Activated T-cell treated with anti-CD3 and anti-CD28 coated beads for 24 hours (primary cell): ENCODE data around the gene MDM2.

Experiments used
- DNase-seq: peaks from one replicate; pipeline ENCODE4 v3.0.0-alpha.2; 2020; ENCODE audit warnings: low read depth

MDM2 gene

DNA sequence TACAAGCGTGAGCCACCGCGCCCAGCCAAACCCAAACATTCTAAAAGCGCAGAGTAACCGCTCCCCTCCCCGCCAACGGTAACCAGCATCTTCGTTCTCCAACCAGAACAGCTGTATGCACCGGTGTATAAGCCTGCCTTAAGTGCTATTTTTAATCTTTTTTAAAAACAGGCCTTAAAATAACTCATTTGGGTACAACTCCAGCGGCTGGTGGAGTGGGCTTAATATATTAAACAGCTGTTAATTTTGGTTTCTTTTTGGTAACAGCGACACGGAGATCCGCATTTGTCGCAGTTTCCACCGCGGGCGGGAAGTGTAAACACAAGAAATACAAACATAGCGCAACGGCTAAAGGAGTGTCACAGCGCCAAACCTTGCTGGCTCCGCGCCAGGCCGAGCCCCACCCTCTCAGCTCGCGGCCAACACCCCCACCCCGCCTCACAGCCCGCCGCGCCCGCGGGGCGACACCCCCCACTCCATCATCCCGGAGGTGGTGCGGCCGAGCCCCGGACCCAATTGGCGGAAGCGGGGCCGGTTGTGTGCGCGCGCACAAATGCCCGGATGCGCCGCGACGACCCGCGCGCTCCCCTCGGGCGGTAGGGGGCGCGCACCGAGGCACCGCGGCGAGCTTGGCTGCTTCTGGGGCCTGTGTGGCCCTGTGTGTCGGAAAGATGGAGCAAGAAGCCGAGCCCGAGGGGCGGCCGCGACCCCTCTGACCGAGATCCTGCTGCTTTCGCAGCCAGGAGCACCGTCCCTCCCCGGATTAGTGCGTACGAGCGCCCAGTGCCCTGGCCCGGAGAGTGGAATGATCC is at the start of gene MDM2:
MDM2 (plus strand) TSS at position 602 of the 812 bp plus-strand sequence. CDS start 301 bp downstream, outside the sequence.
- DNase-seq: peak; percentile 91

DNA sequence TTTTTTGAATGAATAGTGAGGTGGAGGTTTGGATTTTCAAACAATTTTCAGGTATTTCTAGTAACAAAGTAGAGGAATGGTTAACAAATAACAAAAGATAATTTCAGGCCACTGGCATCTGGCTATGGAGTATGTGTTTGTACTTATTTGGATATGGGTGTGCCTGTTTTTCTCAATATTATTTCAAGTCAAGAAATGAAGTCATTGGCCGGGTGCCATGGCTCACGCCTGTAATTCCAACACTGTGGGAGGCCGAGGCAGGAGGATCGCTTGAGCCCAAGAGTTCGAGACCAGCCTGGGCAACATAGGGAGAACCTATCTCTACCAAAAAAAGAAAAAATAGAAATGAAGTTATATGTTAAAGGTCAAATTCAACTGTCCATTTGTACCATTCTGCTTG is 48.1 kb upstream of the MDM2 start:
- no peak for DNase-seq

DNA sequence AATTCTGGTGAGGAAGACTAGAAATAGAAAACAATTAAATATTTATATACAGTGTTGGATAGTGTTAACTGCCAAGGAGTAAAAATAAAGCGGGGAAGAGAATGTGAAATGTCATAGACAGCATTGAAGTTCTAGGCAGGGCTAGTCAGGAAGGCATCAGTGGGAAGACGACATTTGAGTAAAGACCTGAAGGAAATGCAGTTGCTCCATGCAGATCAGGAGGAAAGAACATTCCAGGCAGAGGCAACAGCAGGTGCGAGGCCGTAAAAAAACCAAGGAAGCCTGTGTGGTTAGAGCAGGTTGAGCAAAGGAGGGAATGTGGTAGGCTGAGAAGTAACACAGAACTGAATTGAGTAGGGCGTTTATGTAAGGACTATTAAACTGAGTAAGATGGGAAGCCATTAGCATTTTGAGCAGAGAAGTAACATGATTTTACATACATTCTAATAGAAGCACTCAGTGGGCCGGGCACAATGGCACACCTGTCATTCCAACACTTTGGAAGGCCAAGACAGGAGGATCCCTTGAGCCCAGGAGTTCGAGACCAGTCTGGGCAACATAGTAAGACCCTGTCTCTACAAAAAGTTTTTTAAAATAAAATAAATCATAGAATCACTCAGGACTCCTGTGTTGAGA is 47.1 kb upstream of the MDM2 start:
- DNase-seq: no peak

DNA sequence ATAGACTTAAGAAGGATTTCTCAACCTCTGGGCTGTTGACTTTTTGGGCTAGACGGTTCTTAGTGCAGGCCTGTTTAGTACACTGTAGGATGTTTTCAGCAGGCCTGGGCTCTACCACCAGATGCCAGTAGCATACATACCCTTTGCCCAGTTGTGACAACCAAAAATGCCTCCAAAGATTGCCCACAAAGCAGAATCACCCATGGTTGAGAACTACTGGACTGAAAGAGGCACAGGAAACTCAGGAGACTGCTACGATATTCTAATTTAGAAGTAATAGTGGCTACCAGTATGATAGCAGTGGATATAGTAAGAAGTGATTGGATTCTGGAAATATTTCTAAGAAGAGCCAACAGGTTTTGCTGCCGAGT is 46.5 kb upstream of the MDM2 start:
- no peak for DNase-seq

DNA sequence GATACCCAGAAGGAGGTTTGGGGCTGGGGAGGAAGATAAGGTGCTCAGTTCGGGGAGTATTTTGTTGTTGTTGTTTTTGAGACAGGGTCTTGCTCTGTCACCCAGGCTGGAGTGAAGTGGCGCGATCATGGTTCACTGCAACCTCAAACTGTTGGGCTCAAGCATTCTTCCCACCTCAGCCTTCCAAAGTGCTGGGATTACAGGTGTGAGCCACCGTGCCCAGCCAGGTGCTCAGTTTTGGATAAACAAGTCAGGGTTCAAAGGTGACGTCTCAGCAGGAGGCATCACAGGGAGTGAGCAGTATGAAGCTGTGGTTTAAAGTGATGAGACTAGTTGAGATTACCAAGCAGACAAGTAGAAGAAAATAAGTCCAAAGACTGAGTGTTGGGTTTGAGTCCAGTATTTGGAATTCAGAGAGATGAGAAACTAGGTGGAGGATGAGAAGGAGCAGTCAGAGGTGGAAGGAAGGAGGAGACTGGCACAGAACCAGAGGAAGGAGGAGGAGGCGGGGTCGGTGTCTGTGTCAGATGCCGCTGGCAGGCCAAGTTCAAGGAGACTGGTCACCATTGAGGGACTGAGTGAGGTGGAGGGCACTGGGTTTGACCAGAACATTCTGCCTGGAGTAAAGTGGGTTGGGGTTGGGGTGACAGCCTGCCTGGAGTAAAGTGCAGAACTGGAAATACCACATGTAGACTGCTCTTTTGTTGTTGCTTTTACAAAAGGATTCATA is 45.9 kb upstream of the MDM2 start:
- no peak for DNase-seq

DNA sequence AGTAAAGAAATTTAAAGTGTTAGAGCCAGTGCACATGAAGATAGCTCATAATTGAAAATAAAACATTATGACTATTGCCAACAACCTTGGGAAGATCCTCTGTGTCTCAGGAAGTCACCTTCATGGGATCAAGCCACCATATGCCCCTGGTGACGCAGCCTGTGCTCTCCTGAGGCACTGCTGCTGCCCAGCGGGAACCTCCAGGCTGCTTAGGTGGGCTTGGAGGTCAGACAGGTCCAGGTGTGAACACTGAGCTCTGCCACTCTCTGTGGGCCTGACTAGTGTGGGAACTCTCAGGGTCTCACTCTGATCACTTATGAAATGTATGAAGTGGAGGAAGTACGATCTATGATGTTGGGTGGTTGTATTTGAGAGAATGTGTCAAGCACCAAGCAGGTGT is 45.3 kb upstream of the MDM2 start:
- no peak for DNase-seq

DNA sequence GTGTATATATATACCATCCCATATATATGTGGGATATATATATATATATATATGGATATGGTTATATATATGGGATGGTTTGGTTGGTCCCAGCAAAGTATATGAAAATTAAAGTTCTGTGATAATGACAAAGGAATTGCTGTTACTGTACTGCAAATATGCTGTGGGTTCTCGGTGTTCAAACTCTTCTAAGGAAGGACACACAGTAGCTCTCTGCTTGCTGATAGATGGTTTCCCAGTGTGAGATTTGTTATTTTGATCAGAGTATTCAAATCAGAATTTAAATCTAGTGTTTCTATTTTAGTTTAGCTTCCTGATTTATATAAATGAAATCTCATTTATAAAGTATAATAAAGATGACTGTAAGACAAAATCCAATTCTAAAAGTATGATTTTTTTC is 42.3 kb upstream of the MDM2 start:
- no peak for DNase-seq

DNA sequence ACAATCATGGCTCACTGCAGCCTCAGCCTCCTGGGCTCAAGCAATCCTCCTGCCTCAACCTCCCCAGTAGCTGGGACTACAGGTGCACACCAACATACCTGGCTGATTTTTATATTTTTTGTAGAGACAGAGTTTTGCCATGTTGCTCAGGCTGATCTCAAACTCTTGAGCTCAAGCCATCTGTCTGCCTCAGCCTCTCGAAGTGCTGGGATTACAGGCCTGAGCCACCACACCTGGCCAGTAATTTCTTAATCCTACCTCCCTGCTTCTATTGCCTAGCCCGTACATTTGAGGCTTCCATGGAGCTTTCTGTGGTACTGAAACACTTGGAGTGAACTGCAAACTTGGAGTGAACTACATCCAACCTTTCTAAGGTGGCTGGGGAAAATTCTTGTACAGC is 41.3 kb upstream of the MDM2 start:
- no peak for DNase-seq

DNA sequence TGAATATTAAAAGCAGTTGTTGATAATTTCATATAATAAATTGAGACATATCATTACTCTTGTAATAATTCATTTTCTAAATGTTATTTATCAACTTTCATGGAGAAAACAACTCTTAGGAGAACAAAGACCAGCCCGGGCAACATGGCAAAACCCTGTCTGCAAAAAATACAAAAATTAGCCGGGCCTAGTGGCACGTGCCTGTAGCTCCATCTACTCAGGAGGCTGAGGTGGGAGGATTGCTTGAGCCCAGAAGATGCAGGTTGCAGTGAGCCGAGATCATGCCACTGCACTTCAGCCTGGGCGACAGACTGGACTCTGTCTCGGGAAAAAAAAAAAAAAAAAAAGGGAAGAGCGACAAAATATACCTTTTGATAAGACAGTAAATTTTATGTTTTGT is 40.8 kb upstream of the MDM2 start:
- no peak for DNase-seq

DNA sequence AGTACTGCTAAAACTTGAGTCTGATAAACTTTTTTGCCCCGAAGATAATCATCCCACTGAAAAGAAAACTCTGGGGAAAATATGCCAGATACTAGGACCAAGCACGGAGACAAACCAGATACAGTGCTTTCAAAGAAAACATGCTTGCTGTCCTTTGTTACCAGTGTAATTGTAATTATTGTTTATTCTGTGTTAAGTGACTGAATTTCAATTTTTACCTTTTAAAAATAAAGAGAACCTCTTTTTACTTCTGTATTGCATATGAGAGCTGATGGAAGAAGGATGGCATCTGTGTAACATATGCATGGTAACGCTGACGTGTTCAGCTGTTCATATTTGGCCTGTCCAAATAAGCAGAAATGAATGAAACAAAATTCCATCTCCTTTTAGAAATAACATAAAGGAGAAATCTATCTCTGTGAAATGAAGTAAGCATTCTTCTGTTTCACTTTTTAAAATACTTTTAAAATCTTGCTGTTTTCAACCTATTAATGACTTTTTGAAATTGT is 39.5 kb upstream of the MDM2 start:
- DNase-seq: no peak

DNA sequence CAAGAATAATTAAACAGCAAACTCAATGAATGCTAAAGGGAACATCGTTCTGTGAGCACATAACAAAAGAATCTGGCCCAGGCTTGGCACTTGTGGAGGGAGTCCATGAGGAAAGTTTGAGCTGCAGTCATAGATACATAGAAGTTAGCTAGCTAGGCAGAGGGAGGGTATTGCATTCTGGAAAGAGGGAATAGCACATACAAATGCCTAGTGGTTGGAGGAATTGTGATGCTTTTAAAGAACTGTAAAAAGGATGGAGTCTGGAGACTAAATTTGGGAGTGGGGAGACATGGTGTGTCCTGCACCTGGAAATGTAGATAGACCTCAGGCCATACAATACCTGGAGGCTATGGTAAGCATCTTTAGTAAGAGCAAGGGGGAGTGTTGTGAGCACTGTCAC is 38.0 kb upstream of the MDM2 start:
- no peak for DNase-seq

DNA sequence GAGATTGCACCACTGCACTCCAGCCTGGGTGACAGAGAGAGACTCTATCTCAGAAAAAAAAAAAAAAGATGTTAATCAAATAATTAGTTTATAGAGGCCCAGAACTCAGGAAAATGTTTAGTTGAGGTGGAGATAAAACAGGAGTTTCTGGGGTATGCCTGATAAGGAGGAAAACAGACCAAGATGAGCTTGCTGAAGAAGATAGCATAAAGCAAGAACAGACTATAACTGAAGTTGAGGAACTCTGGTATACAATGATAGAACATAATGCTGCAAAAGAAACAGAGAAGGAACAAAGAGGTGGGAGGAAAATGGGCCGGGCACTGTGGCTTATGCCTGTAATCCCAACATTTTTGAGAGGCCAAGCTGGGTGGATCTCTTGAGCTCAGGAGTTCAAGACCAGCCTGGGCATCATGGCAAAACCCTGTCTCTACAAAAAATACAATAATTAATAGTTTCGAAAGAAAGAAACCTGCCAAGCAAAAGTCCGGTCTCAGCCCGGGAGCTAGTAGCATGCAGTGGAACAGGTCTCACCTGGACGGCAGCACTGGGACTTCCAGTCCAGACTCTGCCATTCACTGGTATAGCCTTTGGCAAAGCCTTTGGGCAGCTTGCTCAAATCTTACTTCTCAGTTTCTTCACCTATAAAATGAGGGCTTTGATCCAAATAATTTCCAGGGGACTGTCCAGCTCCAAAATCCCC is 36.6 kb upstream of the MDM2 start:
- DNase-seq: no peak

DNA sequence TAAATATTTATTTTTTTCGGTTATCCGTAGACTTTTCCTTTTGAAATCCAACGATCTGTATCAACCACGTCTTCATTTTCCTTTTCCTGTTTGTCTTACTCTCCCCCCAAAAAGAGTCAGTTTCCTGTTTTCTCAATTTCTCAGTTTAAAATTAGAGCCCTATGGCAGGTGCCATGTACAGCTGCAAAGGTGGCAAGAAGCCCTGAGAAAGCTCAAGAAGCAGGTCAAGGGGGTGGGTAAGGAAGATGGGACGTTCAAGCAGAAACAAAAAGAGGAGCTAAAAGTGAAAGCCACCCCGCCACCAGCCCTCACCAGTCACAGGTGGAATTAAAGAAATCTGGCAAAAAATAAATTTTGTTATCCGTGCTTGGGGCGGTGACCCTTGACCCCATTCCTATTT is 35.3 kb upstream of the MDM2 start:
- no peak for DNase-seq

DNA sequence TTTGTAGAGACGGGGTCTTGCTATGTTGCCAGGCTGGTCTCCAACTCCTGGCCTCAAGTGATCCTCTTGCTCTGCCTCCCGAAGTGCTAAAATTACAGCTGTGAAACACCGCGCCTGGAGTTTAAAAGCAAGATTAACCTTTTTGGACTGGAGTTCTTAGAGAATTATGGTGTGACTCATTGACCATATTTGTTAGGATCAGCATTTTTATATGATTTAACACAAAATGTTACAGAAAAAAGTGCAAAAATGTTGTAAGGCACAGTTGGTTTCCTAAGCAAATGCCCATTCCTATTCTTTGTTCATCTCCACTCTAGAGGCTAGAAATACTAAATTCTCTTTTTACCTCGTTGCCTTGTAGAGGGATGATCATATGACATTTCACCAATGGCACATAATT is 34.4 kb upstream of the MDM2 start:
- DNase-seq: no peak

DNA sequence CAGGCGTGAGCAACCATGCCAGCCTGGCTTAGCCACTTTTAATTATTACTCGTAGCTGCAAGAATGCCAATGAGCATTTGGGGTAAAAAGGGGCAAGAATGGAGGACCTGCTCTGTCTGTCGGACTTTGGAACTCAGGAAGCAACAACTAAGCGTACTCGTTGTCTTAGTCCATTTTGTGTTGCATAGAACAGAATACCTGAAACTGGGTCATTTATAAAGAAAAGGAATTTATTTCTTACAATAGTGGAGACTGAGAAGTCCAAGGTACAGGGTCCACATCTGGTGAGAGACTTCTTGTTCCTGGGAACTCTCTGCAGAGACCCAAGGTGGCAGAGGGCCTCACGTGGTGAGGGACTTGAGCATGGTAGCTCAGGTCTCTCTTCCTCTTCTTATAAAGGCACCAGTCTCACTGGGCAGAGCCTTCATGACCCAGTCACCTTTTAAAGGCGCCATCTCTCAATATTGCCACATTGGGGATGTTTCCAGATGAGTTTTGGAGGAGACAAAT is 32.8 kb upstream of the MDM2 start:
- no peak for DNase-seq

DNA sequence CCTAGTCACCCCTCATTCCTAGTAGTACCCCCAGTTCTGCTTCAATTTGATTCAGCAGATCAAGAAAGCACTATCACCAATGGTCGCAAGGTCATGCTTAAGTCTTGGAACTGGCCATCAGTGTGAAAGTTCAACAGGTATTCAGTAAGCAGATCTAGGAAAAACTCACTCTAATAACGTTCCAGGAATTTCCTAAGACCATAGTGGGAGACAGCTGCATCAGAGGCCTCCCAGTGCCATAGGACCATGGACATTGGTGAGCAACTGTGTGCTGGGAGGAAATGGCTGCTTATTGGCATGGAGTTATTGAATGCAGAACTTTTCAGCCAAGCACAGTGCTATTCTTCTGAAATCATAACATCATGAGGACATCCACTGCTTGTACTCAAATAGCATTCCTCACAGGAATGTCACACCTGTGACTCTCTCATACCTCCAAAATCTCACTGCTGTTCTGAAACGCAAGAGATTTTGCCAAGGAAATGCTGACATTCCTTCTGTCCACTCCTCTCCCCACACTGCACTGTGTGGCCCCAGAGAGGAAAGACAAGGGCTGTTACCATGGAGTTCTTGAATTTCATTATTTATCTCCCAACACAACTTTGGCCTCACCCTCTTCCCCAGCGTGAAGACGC is 30.9 kb upstream of the MDM2 start:
- DNase-seq: no peak

DNA sequence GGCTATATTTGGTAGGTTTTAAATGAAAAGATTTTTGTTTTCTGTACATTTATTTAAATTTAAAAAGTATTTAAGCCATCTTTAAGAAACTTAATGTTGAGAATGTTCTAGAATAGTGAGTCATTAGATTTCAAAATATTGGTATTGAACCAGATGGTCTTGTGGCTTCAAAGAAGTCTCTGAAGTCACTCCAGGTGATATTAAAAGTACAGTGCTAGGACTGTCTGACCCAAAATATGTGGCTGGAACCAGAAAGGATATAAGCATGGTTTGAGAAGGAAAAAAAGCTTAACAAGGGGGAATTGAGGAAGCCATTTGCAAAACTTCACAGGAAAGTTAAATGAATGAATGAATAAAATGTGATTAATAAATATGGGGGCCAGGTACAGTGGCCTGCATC is 28.7 kb upstream of the MDM2 start:
- DNase-seq: no peak

DNA sequence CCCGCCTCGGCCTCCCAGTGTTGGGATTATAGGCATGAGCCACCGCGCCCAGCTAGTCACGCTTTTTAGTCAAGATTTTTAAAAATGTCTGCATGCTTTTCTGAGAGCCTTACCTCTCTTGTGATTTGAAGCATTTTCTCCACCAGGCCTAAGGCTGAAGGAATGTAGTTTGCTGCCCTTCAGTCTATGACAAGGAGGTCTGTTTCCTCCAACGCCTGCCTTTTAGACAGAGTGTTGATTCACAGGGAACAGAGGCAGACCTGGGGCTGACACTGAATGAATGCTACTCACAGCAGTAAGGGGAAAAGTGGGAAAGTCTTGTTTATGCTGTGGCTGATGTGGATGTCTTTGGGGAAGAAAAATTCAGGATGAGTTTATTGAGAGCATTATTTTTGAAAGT is 27.2 kb upstream of the MDM2 start:
- DNase-seq: no peak

DNA sequence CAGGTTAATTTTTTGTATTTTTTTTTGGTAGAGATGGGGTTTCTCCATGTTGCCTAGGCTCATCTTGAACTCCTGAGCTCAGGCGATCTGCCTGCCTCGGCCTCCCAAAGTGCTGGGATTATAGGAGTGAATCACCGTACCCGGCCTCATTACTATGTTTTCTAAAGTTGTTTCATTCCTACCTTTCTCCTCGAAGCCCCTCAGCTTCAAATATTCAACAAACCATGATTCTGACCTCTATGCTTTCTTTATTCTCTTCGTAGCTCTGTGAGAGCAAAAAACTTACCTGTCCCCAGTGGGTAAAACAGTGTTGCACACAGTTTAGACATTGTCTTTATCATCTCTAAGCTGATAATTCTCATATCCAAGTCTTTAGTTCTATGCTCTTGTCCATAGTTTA is 26.2 kb upstream of the MDM2 start:
- no peak for DNase-seq

DNA sequence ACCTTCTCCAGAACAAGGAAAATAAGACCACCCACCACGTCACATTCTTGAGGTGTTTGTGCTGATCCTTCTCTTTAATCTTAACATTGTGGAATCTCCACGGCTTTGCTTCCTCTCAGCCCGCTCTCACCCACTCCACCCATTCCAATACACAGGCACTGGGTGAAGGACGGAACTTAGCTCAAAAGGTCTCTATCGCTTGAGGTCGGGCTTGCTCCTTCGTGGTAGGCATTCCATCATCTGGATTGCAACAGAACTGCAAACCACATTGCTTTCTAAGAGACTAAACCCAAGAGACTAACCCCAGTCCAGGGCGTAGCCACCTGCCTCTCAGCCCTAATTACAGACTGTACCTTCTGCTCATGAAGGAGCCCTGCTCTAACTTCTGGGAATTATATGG is 24.0 kb upstream of the MDM2 start:
- DNase-seq: no peak

DNA sequence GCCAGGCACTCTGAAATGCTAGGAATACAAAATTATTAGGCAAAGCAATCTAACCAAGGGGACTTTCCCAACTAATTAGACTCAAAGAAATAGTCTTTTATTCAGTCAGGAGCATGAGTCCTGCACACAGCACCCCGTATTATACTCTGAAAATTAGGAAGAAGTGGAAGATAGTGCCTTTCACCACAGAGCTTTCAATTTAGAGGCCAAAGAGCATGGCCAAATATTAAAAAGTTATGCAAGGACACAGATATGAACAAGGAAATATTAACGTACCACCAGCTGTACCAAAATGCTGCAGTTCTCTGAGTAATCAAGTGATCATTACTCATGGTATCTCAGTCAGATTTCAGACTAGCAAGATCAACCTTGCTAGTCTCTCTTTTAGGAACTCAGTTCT is 22.6 kb upstream of the MDM2 start:
- no peak for DNase-seq

DNA sequence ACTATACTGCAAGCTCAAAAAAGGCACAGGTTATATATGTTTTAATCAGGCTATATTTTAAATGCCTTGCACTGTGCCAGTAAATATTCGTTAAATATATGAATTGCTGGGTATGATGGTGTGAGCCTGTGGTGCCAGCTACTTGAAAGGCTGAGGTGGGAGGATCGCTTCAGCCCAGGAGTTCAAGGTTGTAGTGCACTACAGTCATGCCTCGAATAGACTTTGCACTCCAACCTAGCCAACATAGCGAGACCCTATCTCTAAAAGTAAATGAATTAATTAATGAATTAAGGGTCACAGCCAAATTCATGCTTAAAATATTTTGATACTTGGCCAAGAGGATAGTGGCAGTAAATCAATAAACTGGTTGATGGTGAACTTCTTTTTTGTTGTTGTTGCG is 22.2 kb upstream of the MDM2 start:
- no peak for DNase-seq
